Heart left ventricle (tissue), 13 donors: ENCODE measurements around the gene RIMS4.

Experiments
- CTCF ChIP-seq, 12 donors: fragments of 200-600 bp; sonication (generic) in 4 of 12; IDR thresholded peaks; one replicate each; pipeline versions ENCODE4 v1.5.0 to v1.8.0; 2018 to 2022; ENCODE audit warnings: antibody characterized with exemption in 12 of 12, mild to moderate bottlenecking in 5 of 12
- POLR2A ChIP-seq, 2 donors: fragments of 450-650 bp; IDR thresholded peaks; one replicate each; pipeline ENCODE4 v1.6.1; 2017; ENCODE audit warnings: antibody characterized with exemption in 2 of 2, mild to moderate bottlenecking in 2 of 2, moderate library complexity in 2 of 2
- donor health status: ischemic (EF 13 %, LVEDD 7.1; RV severe dilation, severe dysfunction).
- donor health status: DM: no; HTN: yes; CAD: no.
- donor health status: DM: no; HTN: no; CAD: no.
- donor health status: ischemic (EF 25% LVEDD 6.9; RV normal size, moderate dysfunction).
- donor health status: ischemic (EF 25% LVEDD 5.7; RV mildly dilated, moderate dysfunction).
- donor health status: ischemic (EF 35%, LVEDD 5.7; RV mildly dilated, moderate dysfunction).
- donor health status: nonischemic (EF 11% LVEDD 7.7; RV severe dilation, severe dysfunction).
- donor health status: DM: yes; HTN: yes; CAD: no.
- donor health status: PGD.
- donor health status: ischemic (EF 29% LVEDD 5.4; RV normal size, mild dysfunction).
- donor health status: nonischemic (EF 23%, LVEDD 6.1; RV moderate dilation, normal function).

- TF ChIP-seq CTCF (IDR thresholded peaks at IDR 0.05) (no peak), POLR2A (IDR thresholded peaks at IDR 0.05) (no peak)
These were observed 23.0 kb downstream of the RIMS4 start for GRCh38 chr20:44787299-44787698.
